Measurements from ENCODE around the gene APOD.
"Not testable (repeated sequence)": the region's sequence is repeated elsewhere in the genome, so short reads cannot be mapped to it uniquely, and the experiment has no call there.

APOD gene

GRCh38 chr3:195583831-195584542 lies at the start of gene APOD:
TSS of gene APOD (minus strand) at chr3:195583940. CDS start at chr3:195579461, 4,479 bp downstream.
- DNase-seq, result no peak

- not testable (repeated sequence) for DNase-seq
Observed at GRCh38 chr3:195633351-195633750, 49.6 kb upstream of the APOD start.

- DNase-seq, result not testable (repeated sequence)
Observed at GRCh38 chr3:195632501-195633185, 48.9 kb upstream of the APOD start.

- DNase-seq, result not testable (repeated sequence)
Observed at GRCh38 chr3:195632046-195632445, 48.3 kb upstream of the APOD start.

GRCh38 chr3:195630938-195631495 lies 47.3 kb upstream of the APOD start:
- not testable (repeated sequence) for DNase-seq

- not testable (repeated sequence) for DNase-seq
Observed at GRCh38 chr3:195630086-195630917, 46.6 kb upstream of the APOD start.

- DNase-seq, result not testable (repeated sequence)
Observed at GRCh38 chr3:195629682-195630081, 45.9 kb upstream of the APOD start.

GRCh38 chr3:195628386-195628920 lies 44.7 kb upstream of the APOD start:
- DNase-seq, result not testable (repeated sequence)

- DNase-seq, result not testable (repeated sequence)
Observed at GRCh38 chr3:195627515-195628385, 44.0 kb upstream of the APOD start.

GRCh38 chr3:195624603-195625560 lies 41.1 kb upstream of the APOD start:
- not testable (repeated sequence) for DNase-seq

- DNase-seq, result not testable (repeated sequence)
Observed at GRCh38 chr3:195624171-195624570, 40.4 kb upstream of the APOD start.

- DNase-seq, result not testable (repeated sequence)
Observed at GRCh38 chr3:195623217-195623965, 39.7 kb upstream of the APOD start.

- DNase-seq, result not testable (repeated sequence)
Observed at GRCh38 chr3:195622523-195623170, 38.9 kb upstream of the APOD start.

GRCh38 chr3:195622012-195622411 lies 38.3 kb upstream of the APOD start:
- not testable (repeated sequence) for DNase-seq

GRCh38 chr3:195621095-195621494 lies 37.4 kb upstream of the APOD start:
- not testable (repeated sequence) for DNase-seq

GRCh38 chr3:195620476-195620875 lies 36.7 kb upstream of the APOD start:
- DNase-seq, result not testable (repeated sequence)

- DNase-seq, result not testable (repeated sequence)
Observed at GRCh38 chr3:195619591-195620369, 36.0 kb upstream of the APOD start.

All from activated CD4-positive, CD25-positive, alpha-beta regulatory T cell (primary cell).